IPS-NIHi7 (cell line): ENCODE measurements around the gene WNT3A.

Experiments
- DNase-seq: peaks from one replicate; pipeline ENCODE4 v3.0.0; 2012; ENCODE audit warnings: mixed read lengths; ENCODE audit errors: extremely low spot score

Gene WNT3A

GRCh38 chr1:228031276-228031995 is 24.6 kb downstream of the WNT3A start:
- DNase-seq, result no peak

DNA sequence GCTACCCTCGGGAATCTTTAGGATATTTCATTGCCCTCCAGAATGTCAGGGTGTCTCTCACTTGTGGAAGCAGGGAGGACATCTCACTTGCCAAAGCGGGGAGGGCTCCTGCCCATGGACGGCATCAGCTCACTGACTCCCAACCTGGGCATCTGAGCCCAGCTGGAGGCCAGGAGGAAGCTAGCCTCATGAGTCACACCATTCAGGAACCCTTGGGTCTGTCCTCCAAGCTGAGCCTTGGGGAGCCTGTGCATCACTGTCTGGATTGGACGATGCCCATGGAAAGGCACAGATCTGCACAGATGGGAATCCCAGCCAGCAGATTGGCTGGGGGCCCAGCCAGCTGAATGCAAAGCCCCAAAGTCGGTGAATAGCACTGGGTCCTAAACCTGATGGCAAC is 25.2 kb downstream of the WNT3A start:
- DNase-seq, result no peak

DNA sequence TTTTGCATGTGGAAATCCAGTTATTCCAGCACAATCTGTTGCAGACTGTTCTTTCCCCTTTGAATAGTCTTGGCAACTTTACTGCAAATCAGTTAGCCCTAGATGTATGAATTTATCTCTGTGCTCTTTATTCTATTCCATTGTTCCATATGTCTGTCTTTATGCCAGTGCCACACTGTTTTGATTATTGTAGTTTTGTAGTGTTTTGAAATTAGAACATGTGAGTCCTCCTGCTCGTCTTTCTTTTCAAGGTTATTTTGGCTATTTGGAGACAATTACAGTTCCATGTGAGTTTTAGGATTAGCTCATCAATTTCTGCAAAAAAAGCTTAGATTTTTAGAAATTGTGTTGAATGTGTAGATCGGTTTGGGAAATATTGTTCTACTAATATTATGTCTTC is 26.6 kb downstream of the WNT3A start:
- DNase-seq, result no peak

- DNase-seq, result no peak
Observed at GRCh38 chr1:228034954-228035837, 28.4 kb downstream of the WNT3A start.

GRCh38 chr1:228035844-228036243 is 29.0 kb downstream of the WNT3A start:
- DNase-seq, result no peak

- DNase-seq, result no peak
Observed at GRCh38 chr1:228036701-228037231, 30.0 kb downstream of the WNT3A start.

DNA sequence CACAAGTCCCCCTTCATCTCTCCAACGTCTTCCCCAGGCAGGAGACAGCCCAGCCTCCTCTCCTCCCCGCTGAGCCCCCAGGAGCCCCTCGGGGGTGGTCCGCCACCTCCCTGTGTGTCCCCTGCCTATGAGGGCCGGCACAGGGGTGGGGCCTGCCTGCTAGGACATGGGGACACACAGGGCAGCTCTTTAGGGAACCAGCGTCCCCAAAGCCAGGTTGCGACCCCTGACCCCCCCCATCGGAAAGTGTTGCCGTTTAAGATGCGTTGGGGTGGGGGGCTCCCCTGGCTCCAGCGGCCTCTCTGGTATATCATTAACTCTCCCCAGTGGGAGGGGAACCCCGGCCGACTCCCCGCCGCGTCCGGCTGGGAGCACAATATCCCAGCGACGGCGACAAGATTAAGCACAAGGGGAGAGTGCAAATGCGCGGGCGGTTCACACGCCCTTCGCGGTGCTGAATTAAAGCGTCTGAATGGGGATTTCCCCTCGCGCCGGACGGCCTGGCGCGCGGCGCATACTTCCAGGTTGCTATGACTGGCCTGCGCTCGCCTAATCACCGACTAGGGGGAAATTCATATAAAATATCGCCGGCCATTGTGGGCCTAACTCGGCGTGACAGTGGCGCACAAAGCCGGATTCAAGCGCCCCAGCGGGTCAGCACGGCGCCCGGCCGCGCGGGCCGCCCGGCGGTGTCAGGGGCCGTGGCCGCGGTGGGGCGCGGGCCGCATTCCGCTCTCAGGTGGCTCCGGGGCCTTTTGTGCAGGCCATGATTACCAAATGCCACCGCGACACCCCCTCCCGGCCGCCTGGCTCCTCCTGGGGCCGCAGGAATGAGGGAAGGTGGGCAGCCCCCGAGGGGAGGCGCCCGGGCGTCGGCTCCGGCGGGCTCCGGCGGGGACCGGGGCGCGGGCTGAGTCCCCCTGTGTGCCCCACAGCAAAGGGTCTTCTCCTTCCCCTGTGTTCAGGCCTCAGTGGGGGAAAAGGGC is 30.9 kb downstream of the WNT3A start:
- DNase-seq, result peak; percentile 63

DNA sequence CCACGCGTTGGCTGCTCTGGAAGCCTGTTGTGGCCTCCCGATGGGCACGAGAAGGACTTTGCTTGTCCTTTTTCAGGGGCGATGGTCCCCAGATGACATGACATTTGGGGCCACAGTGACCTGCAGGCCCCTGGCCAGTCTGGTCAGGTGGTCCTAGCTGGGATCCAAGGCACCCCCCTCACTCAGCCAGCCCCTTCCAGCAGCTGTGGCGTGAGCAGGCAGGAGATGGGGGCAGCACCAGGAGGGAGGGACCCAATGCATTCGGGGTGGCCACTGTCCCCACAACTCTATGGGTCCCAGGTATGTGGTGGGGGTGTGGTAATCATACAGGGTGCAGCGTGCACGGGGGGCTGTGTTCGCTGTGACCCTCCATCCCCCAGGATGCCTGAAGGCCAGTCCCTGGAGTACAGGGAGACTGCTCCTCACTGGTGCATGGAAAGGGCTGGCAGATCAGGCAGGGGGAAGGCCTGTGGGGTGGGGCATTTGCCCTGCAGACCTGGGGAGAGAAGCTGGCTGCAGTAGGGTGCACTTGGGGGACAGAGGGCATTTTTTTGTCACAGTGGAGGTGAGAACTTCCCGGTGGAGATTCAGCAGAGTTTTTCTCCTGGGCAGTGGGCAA is 31.7 kb downstream of the WNT3A start:
- no peak for DNase-seq

- DNase-seq, result no peak
Observed at GRCh38 chr1:228039006-228039903, 32.5 kb downstream of the WNT3A start.

- no peak for DNase-seq
Observed at GRCh38 chr1:228039986-228040385, 33.2 kb downstream of the WNT3A start.

GRCh38 chr1:228041316-228041715 is 34.5 kb downstream of the WNT3A start:
- no peak for DNase-seq

DNA sequence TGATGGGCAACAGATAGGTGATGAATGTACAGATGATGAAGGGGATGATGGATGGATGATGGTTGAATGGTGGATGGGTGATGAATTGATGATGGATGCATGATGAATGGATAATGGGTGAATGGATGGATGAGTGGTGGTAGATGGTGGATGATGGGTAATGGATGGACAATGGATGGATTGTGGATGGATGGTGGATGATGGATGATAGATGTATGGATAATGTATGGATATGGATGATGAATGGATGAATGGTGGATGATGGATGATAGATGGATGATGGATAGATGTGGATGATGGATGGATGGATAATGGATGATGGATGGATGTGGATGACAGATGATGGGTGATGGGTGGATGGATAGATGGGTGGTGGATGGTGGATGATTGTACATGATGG is 35.7 kb downstream of the WNT3A start:
- no peak for DNase-seq

GRCh38 chr1:228043281-228043848 is 36.6 kb downstream of the WNT3A start:
- DNase-seq, result no peak

DNA sequence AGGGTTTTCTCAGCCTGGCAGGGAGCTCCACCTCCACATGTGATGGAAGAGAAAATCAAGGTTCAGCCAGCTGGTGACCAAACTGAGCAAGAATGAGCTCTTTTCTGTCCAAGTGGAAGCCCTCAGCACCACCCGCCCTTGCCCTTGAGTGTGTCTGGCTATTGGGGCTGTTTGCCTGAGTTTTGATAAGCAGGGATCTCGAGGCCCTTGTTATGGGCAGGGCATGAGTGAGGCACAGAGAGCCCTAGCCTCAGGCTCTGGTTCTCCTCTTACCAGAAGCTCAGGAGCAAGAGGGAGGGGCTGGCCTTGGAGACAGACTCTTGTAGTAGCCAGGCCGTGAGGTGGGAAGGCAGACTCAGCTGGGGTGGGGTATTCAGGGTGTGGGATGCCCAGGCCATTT is 38.2 kb downstream of the WNT3A start:
- DNase-seq, result no peak

GRCh38 chr1:228045405-228045804 is 38.6 kb downstream of the WNT3A start:
- DNase-seq, result no peak

DNA sequence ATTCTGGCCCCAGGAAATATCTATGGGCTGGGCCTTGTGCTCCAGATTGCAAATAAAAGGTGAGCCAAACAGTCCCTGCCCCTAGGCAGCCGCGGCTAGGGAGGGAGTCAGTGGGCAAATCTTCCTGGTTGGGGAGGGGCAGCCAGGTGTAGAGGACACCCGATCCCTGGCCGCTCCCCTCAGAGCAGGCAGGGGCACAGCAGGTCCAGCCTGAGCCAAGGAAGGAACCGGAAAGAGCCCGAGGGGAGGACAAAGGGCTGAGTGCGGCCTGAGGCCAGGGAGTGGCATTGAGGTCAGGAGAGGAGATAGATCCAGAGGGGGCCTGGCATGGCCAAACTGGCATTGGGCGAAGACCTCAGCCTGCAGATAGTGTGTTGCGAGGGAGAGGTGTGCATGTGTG is 39.1 kb downstream of the WNT3A start:
- DNase-seq, result no peak

GRCh38 chr1:228046421-228047182 is 39.8 kb downstream of the WNT3A start:
- DNase-seq, result no peak

- no peak for DNase-seq
Observed at GRCh38 chr1:228047183-228047466, 40.3 kb downstream of the WNT3A start.

- DNase-seq, result no peak
Observed at GRCh38 chr1:228048120-228048519, 41.3 kb downstream of the WNT3A start.
